GM18498 (cell line): Measurements from ENCODE around the gene GABRQ.

Source experiments
- ATAC-seq: cut with Tn5 transposase; IDR thresholded peaks from one replicate; pipeline ENCODE4 v1.9.1; 2021; ENCODE audit warnings: mild to moderate bottlenecking, moderate library complexity; ENCODE audit not compliant: unreplicated experiment

The GABRQ gene

GRCh38 chrX:152637649-152638442 is at the start of gene GABRQ:
GABRQ (plus strand) TSS chrX:152637895; CDS start chrX:152638203, 308 bp downstream.
- ATAC-seq, result no peak

GRCh38 chrX:152588206-152588605 is 49.5 kb upstream of the GABRQ start:
- ATAC-seq, result no peak

- no peak for ATAC-seq
Observed at GRCh38 chrX:152600853-152601633, 36.7 kb upstream of the GABRQ start.

GRCh38 chrX:152601848-152602616 is 35.7 kb upstream of the GABRQ start:
- no peak for ATAC-seq

GRCh38 chrX:152614791-152615190 is 22.9 kb upstream of the GABRQ start:
- no peak for ATAC-seq

GRCh38 chrX:152619897-152620296 is 17.8 kb upstream of the GABRQ start:
- no peak for ATAC-seq

- no peak for ATAC-seq
Observed at GRCh38 chrX:152632445-152633097, 5.1 kb upstream of the GABRQ start.

GRCh38 chrX:152635941-152636340 is 1.8 kb upstream of the GABRQ start:
- no peak for ATAC-seq

GRCh38 chrX:152638443-152638904 is 779 bp downstream of the GABRQ start:
- ATAC-seq, result no peak

- ATAC-seq, result no peak
Observed at GRCh38 chrX:152639426-152639825, 1.7 kb downstream of the GABRQ start.

GRCh38 chrX:152640034-152640818 is 2.5 kb downstream of the GABRQ start:
- ATAC-seq, result no peak

GRCh38 chrX:152641256-152641875 is 3.7 kb downstream of the GABRQ start:
- no peak for ATAC-seq

GRCh38 chrX:152641996-152642395 is 4.3 kb downstream of the GABRQ start:
- no peak for ATAC-seq

- ATAC-seq, result no peak
Observed at GRCh38 chrX:152642931-152643564, 5.4 kb downstream of the GABRQ start.

GRCh38 chrX:152646961-152647360 is 9.3 kb downstream of the GABRQ start:
- ATAC-seq, result no peak

- no peak for ATAC-seq
Observed at GRCh38 chrX:152647978-152648377, 10.3 kb downstream of the GABRQ start.

GRCh38 chrX:152652060-152652459 is 14.4 kb downstream of the GABRQ start:
- ATAC-seq, result no peak

- ATAC-seq, result no peak
Observed at GRCh38 chrX:152652467-152652866, 14.8 kb downstream of the GABRQ start.

- ATAC-seq, result no peak
Observed at GRCh38 chrX:152656087-152656486, 18.4 kb downstream of the GABRQ start.
